Stimulated activated CD4-positive, alpha-beta T cell treated with anti-CD3 and anti-CD28 coated beads, TNF-alpha, amount 100 ng/mL, for 24 hours (primary cell): ENCODE measurements around the gene PPP1R11.
A peak's percentile ranks its signal among the peaks of the same experiment; 100 is the strongest.
"Not testable (repeated sequence)": the region's sequence is repeated elsewhere in the genome, so short reads cannot be mapped to it uniquely, and the experiment has no call there.

ENCODE experiments used
- DNase-seq, 3 experiments: peaks; one replicate each; pipeline ENCODE4 v3.0.0-alpha.2; 2020; ENCODE audit warnings: low read depth in 3 of 3

The PPP1R11 gene

GRCh38 chr6:30097902-30098768 lies 31.1 kb downstream of the PPP1R11 start:
- DNase-seq: no peak

GRCh38 chr6:30100154-30100553 lies 33.2 kb downstream of the PPP1R11 start:
- DNase-seq: no peak

DNA sequence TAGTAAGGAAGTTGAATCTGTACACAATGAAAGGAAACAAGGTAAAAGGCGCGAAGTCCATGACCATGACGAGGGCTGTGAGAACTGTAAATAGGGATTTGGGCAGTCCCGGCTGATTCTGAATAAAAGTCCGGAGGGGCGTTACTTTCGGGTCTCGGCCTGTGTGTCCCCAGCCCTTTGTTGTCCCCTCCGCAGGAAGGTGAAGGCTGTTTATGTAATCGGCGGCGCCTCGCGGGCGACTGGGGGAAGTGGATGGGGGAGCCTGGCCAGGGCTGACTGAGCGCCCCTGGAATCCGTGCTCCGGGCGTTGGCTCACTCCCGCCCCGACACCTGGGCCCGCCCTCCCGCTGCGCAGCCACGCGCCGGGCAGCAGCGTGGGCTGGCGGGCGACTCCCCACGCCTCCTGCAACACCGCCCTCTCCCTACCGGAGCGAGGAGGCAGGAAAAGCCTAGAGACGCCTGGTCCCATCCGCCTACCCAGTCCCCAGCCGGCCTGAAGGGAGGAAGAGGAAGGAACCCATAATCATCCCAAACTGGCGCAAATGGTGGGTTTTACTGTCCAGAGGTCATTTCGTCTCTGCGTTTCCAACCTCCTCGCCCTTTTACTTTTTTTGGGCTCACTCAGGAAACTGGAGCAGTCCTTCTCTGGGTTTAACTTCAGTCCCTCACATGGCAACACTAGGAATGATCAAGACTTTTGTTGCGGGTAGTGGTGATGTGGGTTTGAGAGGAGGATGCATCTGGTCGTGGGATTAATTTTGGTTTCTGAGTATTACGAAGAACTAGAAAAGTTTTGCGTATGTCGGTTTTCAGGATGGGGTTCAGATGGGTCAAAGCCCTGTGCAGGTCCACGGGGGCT lies 33.8 kb downstream of the PPP1R11 start:
- DNase-seq: no peak

GRCh38 chr6:30101444-30102413 lies 34.7 kb downstream of the PPP1R11 start:
- peak; percentile 48 to 73 (median 60) for DNase-seq

DNA sequence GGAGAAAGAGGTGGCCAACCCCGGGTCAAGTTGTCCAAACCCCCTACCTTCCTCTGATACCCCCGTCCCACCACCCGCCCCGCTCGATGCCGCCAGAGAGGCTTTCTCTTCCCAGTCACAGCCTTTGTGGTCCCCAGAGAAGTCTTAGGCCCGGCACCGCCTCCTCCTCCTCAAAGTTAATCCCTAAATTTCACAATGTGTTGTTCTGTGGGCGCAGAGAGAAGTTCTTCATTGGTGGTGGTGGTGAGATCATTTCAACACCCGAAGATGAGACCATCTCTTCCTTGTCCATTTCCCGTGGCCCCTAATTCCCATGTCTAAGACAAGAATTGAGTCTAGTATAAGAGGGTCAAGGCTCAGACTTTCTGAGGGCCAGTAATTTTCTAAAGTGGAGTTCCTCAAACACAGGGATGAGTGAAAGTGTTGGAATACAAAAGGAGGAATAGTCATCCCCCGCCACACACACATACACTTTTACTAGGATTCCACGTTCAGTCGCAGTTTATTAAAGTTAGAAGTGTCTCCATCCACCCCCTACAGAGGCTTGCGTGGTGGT lies 35.5 kb downstream of the PPP1R11 start:
- DNase-seq: no peak

DNA sequence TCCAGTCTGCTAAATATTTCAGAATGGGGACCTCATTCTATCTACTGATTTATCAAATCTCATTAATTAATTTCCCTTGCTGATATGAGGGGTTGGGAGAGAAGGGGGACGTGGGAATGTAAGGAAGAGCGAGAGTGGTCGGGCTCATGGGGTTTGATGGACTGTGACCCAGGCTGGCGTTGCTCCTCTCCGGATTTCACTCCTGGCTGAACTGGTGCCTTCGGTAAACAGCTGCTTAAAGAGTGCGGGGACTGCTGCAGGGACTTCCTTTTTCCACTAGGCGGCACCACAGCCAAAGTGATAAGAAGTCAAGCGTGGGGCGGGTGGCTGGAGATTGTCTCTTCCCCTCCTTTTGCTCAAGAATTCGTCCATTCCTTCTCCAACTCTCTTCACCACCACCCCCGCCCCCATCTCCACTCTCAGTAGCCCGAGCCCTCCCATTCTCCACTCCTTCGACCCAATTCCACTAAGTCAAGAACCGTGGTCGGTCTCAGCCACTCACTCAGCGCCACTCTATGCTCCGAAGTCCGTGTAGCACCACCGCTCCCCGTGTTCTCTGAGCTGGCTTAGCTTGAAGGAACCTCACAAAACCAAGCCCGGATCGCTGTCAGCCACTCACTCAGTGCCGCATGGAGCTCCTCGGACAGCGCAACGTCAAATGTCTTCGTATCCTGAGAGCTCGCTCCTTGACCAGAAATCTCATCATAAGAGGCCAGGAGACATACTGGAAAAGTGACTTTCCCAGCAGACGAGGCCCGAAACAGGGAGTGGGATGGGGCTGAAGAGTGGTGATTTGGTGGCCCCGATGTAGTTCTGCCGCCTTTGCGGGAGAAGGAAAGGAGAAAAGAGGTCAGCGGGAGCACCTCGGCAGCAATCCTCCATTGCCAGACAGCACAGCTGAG lies 36.2 kb downstream of the PPP1R11 start:
- DNase-seq: peak; percentile 59 to 79 (median 79)

DNA sequence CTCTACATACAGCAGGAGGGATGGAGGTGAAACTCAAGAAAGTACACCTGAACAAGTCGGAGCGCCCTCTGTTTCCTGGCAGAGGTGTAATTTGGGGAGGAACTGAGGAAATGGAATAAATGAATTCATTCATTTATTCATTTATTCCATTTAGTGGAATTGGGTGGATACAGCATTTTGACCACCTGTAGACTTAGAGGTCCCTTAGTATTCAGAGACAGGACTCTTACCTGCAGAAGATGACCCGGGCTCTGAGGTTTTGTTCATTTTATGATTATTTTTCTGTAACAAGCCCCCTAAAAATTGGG lies 36.8 kb downstream of the PPP1R11 start:
- no peak for DNase-seq

GRCh38 chr6:30104661-30105060 lies 37.7 kb downstream of the PPP1R11 start:
- DNase-seq: no peak

- no peak for DNase-seq
These were observed 44.4 kb downstream of the PPP1R11 start for GRCh38 chr6:30111266-30111856.

DNA sequence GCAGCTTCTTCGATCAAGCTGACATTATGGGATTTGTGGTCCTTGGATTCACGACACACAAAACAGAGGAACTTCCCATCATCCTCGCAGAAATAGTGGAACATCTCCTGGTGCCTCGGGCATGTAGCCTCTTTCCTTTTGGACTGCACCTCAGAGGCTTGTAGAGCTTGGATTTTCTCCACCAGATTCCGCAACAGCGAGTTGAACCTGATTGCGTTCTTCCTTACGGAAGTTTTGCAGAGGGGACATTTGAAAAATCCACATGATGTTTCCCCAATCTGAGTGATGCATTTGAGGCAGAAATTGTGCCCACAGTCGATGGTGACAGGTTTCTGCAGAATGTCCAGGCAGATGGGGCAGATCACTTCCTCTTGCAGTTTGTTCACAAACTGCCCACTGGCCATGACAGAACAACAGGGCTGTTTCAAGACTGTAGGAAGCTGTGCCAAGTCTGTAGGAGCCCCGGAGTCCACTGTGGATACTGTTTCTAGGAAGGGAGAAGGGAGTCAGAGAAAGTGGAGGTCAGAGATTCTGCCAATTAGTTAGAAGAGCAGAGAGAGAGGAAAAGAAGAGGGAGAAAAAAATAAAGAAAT lies 45.5 kb downstream of the PPP1R11 start:
- no peak for DNase-seq

- DNase-seq: no peak
These were observed 46.2 kb downstream of the PPP1R11 start, which contains the start of gene TRIM31 for GRCh38 chr6:30113003-30113759. Gene TRIM31 (minus strand): TSS chr6:30113090. CDS start chr6:30112805, 285 bp downstream.

DNA sequence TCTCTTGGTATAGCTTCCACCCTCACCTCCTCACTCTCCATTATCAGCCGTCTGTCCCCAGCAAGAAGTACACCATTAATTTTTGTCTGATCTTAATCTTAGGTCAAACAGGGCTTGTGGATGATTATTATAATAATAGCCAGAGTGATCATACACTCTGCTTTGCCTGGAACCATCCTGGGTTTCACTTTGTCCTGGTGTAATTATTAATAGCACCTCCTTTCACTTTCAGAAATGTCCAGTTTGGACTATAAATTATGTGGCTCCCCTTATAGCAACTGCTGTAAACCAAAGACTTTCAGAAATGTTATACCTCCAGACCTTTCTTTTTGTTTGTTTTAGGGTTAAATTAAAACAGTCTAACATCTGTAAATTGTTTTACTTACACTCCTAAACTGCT lies 46.8 kb downstream of the PPP1R11 start:
- no peak for DNase-seq

DNA sequence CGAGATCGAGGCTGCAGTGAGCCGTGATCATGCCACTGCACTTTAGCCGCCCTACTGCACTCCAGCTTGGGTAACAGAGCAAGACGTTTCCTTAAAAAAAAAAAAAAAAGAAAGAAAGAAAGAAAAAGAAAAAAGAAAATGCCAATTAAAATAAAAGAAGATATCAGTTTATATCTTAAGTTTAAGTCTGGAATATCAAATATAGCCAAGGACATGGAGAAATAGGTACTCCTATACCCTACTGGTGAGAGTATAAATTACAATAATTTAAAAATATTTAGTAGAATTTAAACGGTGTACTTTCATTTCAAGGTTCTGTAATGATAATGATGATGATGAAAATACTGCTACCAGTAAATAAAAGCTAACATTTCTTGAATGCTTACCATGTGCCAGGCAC lies 49.7 kb downstream of the PPP1R11 start:
- no peak for DNase-seq

- not testable (repeated sequence) for DNase-seq
These were observed 51.7 kb downstream of the PPP1R11 start for GRCh38 chr6:30118691-30119090.
